Measurements from ENCODE around the gene CPXM2.

- TF ChIP-seq POLR2A (IDR thresholded peaks at IDR 0.05) (no peak), POLR2AphosphoS5 (IDR thresholded peaks at IDR 0.05) (no peak)
Measured at GRCh38 chr10:123888256-123888655, 3.4 kb downstream of the CPXM2 start.
